Measurements from ENCODE around the gene BBS10.
"Not testable (repeated sequence)": the region's sequence is repeated elsewhere in the genome, so short reads cannot be mapped to it uniquely, and the experiment has no call there.

The BBS10 gene

DNA sequence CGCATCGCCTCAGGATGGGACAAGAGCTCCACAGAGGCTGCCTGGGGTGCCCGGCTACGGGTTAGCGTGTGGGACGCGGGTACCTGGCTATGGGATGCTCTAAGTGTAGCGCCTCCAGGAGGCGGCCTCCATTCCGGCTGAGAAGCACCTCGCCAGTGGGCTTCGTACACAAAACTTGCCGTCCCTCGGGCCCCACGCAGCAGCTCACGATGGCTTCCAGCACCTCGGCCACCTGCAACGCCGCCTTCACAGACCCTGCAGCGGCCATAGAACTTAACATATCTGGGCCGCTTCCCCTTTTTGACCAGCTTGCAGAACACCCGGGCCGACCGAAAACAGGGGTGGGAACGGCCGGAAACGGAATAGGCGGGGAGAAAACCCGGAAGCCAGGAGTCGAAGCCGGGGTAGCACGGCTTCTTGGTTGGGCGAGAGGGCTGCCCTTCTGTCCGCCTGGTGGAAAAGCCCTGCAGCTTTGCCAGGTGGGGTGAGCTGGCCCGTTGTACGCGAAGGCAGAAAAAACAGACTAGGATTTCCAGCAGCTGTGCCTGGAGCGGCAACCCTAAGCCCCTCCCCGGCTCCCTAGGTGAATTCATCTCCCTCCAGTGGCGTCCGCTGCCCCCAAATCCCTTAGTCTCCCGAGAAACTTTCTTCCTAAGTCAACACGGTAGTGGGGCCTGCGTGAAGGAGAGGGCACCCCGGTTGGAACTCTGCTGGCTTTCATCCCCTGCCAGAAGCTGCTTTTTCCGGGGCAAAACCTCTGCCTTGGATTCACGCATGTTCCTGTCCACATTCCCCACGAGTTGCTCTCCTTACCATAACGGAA lies at the start of gene BBS10:
TSS of gene BBS10 (minus strand) at position 337 of the 823 bp plus-strand sequence. CDS start at position 280, 57 bp downstream.
- DNase-seq (ENCODE audit: low read depth in 2 of 2), result peak; percentile 81 to 83

DNA sequence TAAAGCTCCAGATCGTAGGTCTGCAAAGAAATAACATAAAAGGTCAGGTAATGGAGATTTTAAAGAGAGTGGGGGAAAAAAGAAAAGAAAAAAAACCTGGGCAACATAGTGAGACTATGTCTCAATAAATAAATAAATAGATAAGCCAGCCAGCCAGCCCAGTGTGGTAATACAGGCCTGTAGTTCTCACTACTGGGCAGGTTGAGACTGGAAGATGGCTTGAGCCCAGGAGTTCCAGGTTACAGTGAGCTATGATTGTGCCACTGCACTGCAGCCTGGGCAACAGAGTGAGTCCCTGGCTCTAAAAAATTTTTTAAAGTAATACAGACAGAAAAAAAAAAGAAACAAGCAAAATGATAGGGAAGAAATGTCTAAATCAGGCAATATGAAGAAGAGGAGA lies 43.2 kb upstream of the BBS10 start:
- no peak for DNase-seq (ENCODE audit: low read depth in 2 of 2)

DNA sequence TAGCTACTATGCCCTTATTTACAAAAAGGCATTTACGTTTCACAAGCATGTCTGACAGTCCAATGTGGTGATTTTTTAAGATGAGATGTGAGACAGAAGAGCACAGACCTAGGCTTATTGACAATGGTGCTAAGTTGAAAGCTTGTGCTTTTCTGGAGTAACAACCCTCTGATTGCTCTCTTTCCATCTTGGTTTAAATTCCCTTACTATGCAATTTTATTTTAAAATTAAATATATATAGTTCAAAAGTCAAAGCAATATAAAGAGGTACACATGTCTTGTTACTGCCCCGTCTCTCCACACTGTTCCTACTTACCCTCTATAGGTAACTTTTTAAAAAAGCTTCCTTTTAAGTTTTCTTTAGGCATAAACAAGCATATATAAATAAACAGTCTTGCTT lies 39.4 kb upstream of the BBS10 start:
- no peak for DNase-seq (ENCODE audit: low read depth in 2 of 2)

DNA sequence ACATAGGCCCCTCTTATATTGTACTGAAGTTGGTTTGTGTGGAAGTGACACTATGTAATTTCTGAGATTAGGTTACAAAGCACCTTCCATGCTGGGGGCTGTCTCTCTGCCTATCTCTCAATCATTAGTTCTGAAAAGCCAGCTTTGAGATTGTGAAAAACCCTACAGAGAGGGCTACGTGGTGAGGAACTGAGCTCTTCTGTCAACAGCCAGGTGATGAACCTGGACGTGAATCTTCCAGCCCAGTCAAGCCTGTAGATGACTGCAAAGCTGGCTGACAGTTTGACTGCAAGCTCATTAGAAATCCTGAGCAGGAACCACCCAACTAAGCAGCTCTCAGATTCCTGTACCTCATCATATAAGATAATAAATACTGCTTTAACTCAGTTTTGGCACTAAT lies 36.3 kb upstream of the BBS10 start:
- DNase-seq (ENCODE audit: low read depth in 2 of 2), result no peak

DNA sequence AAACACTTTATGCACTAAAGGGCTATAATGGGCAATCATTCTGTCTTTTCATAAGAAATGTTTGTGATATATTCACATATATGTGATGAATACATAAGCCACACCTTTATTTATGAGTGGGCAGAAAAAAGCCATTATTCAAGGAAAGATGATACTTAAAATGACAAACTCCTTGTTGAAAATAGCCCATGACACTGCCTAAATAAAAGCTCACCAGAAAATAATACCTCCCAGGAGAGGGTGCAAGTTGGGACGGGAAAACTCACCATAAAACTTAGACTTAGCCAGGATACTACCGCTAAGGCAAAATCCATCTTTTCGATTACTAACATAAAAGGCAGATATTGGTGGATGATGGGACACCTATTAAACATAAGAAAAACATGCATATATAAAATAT lies 35.8 kb upstream of the BBS10 start:
- no peak for DNase-seq (ENCODE audit: low read depth in 2 of 2)

DNA sequence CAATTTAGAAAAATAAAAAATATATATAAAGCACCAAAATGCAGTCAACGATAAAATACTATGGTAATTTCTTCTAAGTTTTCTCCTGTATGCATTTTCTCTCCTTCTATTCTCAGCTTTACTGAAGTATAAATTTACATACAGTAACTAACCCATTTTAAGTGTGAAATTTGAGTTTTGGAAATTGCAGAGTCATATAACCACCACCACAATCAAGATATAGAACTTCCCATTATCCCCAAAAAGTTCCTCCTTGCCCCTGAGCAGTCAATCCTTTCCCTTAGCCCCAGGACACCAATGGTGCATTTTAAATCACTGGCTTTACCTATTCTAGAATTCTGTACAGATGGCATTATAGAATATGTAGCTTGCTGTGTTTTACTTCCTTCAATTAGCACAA lies 31.0 kb upstream of the BBS10 start:
- no peak for DNase-seq (ENCODE audit: low read depth in 2 of 2)

DNA sequence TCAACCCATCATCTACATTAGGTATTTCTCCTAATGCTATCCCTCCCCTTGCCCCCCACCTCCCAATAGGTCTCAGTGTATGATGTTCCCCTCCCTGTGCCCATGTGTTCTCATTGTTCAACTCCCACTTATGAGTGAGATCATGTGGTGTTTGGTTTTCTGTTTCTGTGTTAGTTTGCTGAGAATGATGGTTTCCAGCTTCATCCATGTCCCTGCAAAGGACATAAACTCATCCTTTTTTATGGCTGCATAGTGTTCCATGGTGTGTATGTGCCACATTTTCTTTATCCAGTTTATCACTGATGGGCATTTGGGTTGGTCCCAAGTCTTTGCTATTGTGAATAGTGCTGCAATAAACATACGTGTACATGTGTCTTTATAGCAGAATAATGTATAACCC lies 28.7 kb upstream of the BBS10 start:
- not testable (repeated sequence) for DNase-seq (ENCODE audit: low read depth in 2 of 2)

DNA sequence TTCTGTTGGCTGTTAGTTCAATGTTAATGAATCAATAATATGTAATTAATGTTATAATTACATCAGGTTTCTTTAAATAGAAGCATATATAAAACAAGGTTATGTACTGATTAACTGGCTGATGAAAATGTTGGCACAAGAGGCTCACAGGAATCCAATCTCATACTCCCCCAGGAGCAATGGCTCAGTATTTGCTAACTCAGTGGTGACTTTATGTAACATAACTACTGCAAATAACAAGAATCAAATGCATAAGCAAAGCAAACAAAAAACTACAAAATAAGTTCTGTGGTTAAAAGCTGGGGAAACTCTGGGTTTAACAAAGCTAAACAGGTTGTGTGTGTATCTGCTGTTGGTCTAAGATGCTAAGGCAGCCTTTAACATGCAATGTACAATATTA lies 27.7 kb upstream of the BBS10 start:
- no peak for DNase-seq (ENCODE audit: low read depth in 2 of 2)

DNA sequence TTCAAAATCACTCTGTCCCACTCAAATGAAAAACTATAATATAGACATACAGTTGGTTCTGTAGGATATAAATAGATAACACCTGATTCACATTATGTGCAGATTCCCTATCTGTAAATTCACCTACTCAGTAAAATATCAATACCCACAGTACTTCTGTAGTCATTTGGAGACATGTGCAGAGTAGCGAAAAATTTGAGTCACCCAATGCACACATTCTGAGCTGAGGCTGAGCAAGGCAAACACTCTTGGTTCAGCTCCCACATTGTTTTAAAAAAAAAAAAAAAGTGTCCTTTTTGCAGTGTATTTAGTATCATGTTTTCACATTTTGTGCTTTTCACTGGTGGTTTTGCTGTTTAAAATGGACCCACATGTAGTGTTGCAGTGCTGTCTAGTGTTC lies 27.3 kb upstream of the BBS10 start:
- DNase-seq (ENCODE audit: low read depth in 2 of 2), result no peak

DNA sequence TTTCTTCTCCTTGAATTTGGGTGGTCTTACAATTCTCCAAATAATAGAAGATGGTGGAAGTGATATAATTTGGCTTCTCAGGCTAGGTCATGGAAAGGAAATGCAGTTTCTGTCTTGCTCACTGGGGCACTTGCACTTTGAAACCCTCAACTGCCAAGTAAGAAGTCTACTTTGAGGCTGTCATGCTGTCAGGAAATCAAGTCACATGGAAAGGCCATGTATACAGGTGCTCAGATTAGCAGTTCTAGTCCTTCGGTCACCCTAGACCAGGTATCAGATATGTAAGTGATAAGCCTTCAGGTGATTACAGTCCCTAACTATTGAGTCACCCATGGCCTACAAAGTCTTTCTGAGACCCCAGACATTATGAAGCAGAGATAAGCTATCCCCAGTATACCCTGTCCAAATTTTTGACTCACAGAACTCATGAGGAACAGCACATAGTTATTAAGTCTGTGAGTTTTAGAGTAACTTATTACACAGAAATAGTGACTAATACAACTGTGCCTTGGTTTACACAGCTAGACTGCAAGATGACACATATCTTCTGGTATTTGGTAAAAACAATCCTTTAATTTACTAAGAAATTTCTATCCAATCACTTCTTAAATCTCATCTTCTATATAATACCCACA lies 26.3 kb upstream of the BBS10 start:
- no peak for DNase-seq (ENCODE audit: low read depth in 2 of 2)

DNA sequence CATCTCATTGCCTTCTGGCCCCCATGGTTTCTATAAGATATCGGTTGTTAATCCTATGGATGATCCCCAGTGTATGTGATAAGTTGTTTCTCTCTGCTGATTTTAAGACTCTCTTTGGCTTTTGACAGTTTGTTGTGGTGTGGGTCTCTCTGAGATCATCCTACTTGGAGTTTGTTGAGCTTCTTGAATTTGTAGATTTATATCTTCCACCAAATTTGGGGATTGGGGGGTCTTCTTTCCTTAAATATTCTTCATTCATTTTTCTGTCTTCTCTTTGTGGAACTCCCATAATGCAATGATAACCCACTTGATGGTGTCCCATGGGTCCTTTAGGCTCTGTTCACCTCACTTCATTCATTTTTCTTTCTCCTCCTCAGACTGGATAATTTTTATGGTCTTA lies 20.0 kb upstream of the BBS10 start:
- no peak for DNase-seq (ENCODE audit: low read depth in 2 of 2)

DNA sequence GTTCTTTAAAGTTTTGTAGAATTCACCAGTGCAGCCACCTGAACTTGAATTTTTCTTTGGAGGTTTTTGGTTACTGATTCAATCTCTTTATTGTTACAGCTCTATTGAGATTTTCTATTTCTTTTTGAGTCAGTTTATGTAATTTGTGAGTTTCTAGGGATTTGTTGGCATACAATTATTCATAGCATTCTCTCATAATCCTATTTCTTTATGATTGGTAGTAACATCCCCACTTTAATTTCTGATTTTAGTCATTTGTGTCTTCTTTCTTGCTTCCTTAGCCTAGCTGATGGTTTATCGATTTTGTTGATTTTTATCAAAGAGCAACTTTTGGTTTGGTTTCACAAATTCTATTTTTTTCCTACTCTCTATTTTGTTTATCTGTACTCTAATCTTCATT lies 17.9 kb upstream of the BBS10 start:
- DNase-seq (ENCODE audit: low read depth in 2 of 2), result no peak

DNA sequence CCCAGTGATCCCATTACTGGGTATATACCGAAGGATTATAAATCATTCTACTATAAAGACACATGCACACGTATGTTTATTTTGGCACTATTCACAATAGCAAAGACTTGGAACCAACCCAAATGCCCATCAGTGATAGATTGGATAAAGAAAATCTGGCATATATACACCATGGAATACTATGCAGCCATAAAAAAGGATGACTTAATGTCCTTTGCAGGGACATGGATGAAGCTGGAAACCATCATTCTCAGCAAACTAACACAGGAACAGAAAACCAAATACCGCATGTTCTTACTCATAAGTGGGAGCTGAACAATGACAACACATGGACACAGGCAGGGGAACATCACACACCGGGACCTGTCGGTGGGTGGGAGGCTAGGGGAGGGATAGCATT lies 15.9 kb upstream of the BBS10 start:
- DNase-seq (ENCODE audit: low read depth in 2 of 2), result not testable (repeated sequence)

DNA sequence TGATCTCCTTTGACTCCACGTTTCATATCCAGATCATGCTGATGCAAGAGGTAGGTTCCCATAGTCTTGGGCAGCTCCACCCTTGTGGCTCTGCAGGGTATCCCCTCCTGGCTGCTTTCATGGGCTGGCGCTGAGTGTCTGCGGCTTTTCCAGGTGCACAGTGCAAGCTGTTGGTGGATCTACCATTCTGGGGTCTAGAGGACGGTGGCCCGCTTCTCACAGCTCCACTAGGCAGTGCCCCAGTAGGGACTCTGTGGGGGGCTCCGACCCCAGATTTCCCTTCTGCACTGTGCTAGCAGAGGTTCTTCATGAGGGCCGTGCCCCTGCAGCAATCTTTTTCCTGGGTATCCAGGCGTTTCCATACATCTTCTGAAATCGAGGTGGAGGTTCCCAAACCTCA lies 12.1 kb upstream of the BBS10 start:
- no peak for DNase-seq (ENCODE audit: low read depth in 2 of 2)

DNA sequence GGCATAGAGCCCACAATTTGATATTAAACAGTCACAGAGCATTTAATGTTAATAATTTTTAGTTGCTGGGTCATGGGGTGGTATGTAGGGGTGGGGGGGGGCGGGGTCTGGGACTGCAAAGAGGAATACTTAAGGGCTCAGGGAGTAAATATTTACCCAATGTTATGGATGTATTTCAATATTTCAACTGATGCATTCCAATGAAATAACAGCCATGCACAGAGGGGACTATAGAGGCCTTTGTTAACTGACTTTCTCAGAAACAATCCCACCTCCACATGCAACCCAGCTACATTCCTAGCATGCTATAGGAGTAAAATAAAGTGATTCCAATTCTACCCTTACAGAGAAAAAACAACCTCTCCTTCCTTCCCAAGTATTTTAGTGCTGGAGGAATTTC lies 7.9 kb upstream of the BBS10 start:
- no peak for DNase-seq (ENCODE audit: low read depth in 2 of 2)

DNA sequence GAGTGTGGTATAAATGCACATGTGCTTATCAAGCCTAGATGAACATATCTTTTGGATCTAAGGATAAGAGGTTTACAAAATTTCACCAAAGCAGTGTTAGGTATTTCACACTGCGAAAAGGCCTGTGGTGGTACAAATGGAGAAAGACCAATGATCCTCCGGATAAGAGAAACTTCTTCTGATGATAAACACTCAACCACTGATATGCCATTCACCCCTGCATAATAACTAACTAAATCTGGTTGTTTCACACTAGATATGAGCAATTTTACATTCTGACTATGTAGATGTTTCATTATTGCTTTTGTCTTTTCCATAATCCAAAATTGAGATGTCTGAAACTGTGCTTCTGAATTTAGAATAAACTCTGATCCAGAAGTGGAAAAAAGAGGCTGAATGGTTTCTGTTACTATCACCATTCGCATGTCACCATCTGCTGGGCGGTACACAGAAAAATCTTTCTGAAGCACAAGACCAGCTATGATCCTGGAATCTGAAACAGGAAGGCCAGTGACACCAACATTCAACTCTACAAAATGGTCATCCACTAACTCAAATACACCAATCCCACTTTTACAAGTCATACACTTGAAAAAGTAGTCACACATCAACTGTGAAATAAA lies 1.3 kb downstream of the BBS10 start:
- no peak for DNase-seq (ENCODE audit: low read depth in 2 of 2)

DNA sequence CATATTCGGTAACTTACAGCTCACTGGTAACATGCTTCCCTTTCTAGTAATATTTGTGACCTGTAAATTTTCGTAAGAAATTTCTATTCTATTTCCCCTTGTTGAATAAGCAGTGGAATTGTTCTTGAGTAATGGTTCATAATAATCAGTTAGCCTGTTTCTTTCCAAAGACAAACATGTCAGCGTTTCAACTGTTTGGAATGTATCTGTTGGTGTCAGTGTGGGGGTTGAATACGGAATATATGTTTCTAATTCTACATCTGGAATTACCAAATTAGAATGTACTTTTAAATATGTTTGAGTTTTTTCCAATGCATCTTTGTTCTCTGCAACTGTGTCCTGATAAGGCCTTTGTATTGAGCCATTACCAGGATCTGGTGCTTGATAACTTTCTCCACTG lies 2.0 kb downstream of the BBS10 start:
- no peak for DNase-seq (ENCODE audit: low read depth in 2 of 2)

DNA sequence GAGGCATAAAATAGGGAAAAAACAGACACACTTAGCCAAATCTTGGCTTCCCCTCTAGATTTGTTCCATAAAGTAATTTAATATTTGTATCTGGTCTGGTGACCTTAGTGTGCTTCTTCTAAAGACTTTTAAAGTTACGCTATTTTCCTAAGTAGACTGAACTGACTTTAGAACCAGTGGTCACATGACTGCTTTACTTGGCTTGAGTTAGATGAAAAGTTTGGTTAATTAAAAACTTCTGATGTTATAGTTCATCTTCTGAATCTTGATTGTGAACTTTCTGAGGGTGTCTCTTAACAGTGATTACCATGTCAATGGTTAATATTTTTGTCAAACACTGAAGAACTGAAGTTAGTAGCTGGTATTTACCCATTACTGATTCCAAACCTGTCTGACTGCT lies 2.6 kb downstream of the BBS10 start:
- DNase-seq (ENCODE audit: low read depth in 2 of 2), result no peak

DNA sequence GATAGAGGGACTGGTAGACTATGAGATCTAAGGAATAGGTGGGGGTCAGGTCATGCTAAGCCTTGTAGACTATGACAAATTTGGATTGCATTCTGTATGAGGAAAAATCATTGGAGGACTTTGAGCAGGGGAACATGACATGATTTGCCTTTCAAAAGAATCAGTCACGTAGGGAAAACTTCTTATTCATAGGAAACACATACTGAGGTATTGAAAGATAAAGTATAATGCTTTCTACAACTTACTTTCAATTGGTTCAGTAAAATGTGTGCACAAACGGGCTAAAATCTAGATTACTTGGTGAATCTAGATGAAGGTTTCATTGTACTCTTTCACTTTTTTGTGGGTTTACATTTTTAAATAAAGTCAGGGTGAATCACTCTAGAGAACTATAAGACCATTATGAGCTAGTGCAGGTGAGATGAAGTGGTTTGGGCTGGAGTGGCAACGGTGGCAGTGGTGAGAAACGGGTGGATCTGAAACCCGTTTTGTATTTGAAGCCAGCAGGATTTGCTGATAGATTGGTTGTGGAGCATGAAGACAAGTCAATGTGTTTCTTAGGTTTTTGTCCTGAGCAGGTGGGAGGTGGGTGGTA lies 6.7 kb downstream of the BBS10 start:
- DNase-seq (ENCODE audit: low read depth in 2 of 2), result no peak

DNA sequence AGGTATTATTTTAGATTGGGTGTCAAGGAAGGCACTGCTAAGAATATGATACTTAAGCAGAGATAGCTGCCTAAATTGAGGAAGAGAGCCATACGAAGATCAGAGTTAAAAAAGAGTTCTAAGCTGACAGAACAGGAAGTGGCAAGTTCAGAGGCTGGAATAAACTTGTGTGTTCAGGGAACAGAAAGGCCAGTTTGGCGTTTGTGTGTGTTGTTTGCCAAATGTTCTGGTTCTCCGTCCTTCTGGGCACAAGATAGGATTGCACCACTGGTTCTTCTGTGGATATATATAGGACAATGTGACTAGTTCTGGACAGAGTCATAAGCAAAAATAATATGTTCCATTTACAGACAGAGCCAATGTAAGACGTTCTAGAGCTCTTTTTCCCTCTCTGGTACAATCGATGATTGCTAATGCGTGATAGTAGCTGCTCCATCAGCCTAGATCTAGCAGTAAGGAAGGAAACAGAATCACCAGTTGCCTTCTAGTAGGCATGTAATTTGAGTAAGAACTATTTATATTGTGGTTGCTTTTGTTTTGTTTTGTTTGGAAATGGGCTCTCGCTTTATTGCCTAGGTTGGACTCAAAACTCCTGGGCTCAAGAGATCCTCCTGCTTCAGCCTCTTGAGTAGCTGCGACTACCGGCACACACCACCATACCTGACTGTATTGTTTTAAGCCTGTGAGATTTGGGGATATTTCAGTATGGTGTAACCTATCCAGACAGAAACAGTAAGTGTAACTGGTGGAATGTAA lies 7.4 kb downstream of the BBS10 start:
- no peak for DNase-seq (ENCODE audit: low read depth in 2 of 2)

DNA sequence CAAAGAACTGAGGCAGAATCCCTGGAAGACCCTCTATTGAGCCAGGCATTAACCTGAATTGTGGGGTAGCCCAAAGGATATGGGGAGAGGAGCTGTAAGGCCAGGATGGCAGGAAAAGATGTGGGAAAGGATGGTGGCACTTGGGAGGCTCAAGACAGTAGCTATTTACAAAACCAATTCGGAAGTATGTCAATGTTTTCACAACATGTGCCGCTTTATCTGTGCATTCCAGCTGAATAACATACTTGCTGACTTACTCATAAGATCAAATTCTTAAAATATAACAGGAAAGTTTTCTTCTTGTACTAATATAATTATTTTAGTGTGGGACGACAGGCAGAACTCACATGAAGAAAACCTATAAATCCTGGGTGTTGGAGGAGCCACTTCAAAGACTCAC lies 10.6 kb downstream of the BBS10 start:
- DNase-seq (ENCODE audit: low read depth in 2 of 2), result no peak

DNA sequence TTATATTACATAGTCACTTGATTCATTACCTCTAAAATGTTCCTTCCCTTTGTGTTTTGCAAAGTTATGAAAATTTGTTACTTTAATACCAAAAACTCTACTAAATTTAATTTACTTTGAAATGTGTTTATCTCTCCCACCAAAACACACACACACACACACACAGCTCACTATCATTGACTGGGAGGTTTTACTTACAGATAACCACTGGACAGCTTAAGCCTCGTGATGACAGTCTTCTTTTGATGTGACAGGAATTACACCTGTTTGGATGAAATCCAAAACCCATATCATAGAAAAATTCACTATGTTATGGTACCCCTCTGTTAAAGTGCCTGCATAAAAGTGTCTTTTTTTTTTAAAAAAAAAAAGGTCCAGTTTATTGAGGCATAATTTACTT lies 15.6 kb downstream of the BBS10 start:
- DNase-seq (ENCODE audit: low read depth in 2 of 2), result no peak

Data from stimulated activated CD4-positive, alpha-beta T cell treated with anti-CD3 and anti-CD28 coated beads, Interleukin-12 subunit alpha, Interleukin-12 subunit beta, amount 100 ng/mL, for 24 hours (primary cell).